Measurements from ENCODE around the gene AFAP1L2. TPM values are rescaled to one million over a fixed set of nuclear protein-coding genes. Genes with fewer than 3 reads are reported as not detected.

Gene AFAP1L2
- total and polyA plus RNA-seq, 2 donors (not counting 1 experiment from before 2014, with no cell fraction given): 4.7 to 4.9 TPM

- H4K20me1 ChIP-seq (ENCODE audit: control insufficient read depth, insufficient read depth, low read length, poor library complexity, severe bottlenecking): no peaks in the 10 kb centered on the region
- H3K4me1 ChIP-seq (ENCODE audit: control insufficient read depth in 2 of 2, insufficient read depth in 2 of 2, low read length in 2 of 2): no peaks in the 10 kb centered on the region
- Mint-ChIP-seq H3K9me3 (ENCODE audit: insufficient read depth) (no peaks in the 10 kb centered on the region), H3K4me3 (no peak overlapping the region), H3K27me3 (peaks cover 7% of the 10 kb centered on the region), H3K4me1 (no peaks in the 10 kb centered on the region), H3K27ac (no peak overlapping the region)
- no peak overlapping the region for H3K27ac ChIP-seq (ENCODE audit: low read length in 2 of 2)
- POLR2A ChIA-PET: no interaction called here
- CTCF ChIA-PET: no interaction called here
- ATAC-seq (ENCODE audit: low read depth) (no peak), DNase-seq (no peak)
- 88% methylated on average over 3 of the region's 4 CpGs for WGBS (ENCODE audit: insufficient coverage)
- TF ChIP-seq EZH2 (IDR thresholded peaks at IDR 0.05; ENCODE audit: borderline replicate concordance, insufficient read depth, low read depth, low read length, poor library complexity, severe bottlenecking) (no peak), CTCF (IDR thresholded peaks at IDR 0.05) (no peak)
- H3K36me3 ChIP-seq (replicated peaks in 1 of 2; ENCODE audit: control extremely low read depth in 1 of 2, control insufficient read depth in 1 of 2, extremely low read depth in 1 of 2, insufficient read depth in 2 of 2, low read length in 1 of 2): no peaks in the 10 kb centered on the region
- no peak overlapping the region for H2AFZ ChIP-seq (ENCODE audit: insufficient read depth, low read depth, low read length, poor library complexity, severe bottlenecking)
- no peaks in the 10 kb centered on the region for H3K79me2 ChIP-seq (ENCODE audit: control insufficient read depth, insufficient read depth, low read length)
- H3K4me2 ChIP-seq (replicated peaks; ENCODE audit: low read depth, low read length, poor library complexity, severe bottlenecking): no peak overlapping the region
- peaks cover 0 to 6% (median 0%) of the 10 kb centered on the region in 4 experiments for H3K27me3 ChIP-seq (replicated peaks in 1 of 4; ENCODE audit: control extremely low read depth in 1 of 4, control insufficient read depth in 3 of 4, insufficient read depth in 4 of 4, low read length in 3 of 4)
- no peak overlapping the region for H3K9ac ChIP-seq (ENCODE audit: low read length)
- intact Hi-C loops (cut with micrococcal nuclease): no loop called here
- no peaks in the 10 kb centered on the region for H3K9me3 ChIP-seq (ENCODE audit: control extremely low read depth in 1 of 3, control insufficient read depth in 2 of 3, insufficient read depth in 1 of 3, low read length in 2 of 3)
- no peak overlapping the region for H3K4me3 ChIP-seq (ENCODE audit: control extremely low read depth in 1 of 5, extremely low read depth in 1 of 5, insufficient read depth in 1 of 5, low read depth in 2 of 5, low read length in 4 of 5)
Observed at GRCh38 chr10:114363745-114364454, 40.4 kb downstream of the AFAP1L2 start.

GRCh38 chr10:114362826-114363355, 41.4 kb downstream of the AFAP1L2 start:
- H3K27me3 ChIP-seq (replicated peaks in 1 of 4; ENCODE audit: control extremely low read depth in 1 of 4, control insufficient read depth in 3 of 4, insufficient read depth in 4 of 4, low read length in 3 of 4): peaks cover 0 to 6% (median under 1%) of the 10 kb centered on the region in 4 experiments
- H3K4me1 ChIP-seq (ENCODE audit: control insufficient read depth in 2 of 2, insufficient read depth in 2 of 2, low read length in 2 of 2): no peaks in the 10 kb centered on the region
- ATAC-seq (ENCODE audit: low read depth) (no peak), DNase-seq (no peak)
- H3K4me2 ChIP-seq (replicated peaks; ENCODE audit: low read depth, low read length, poor library complexity, severe bottlenecking): no peak overlapping the region
- H3K27ac ChIP-seq (ENCODE audit: low read length in 2 of 2): no peak overlapping the region
- Mint-ChIP-seq H3K9me3 (ENCODE audit: insufficient read depth) (no peaks in the 10 kb centered on the region), H3K27ac (no peak overlapping the region), H3K4me1 (no peaks in the 10 kb centered on the region), H3K4me3 (no peak overlapping the region), H3K27me3 (peaks cover 7% of the 10 kb centered on the region)
- TF ChIP-seq CTCF (IDR thresholded peaks at IDR 0.05): no peak
- TF ChIP-seq EZH2 (IDR thresholded peaks at IDR 0.05; ENCODE audit: borderline replicate concordance, insufficient read depth, low read depth, low read length, poor library complexity, severe bottlenecking): no peak
- POLR2A ChIA-PET: no interaction called here
- H3K4me3 ChIP-seq (ENCODE audit: control extremely low read depth in 1 of 5, extremely low read depth in 1 of 5, insufficient read depth in 1 of 5, low read depth in 2 of 5, low read length in 4 of 5): no peak overlapping the region
- WGBS (ENCODE audit: insufficient coverage): 86% methylated on average over 16 of the region's 16 CpGs
- H4K20me1 ChIP-seq (ENCODE audit: control insufficient read depth, insufficient read depth, low read length, poor library complexity, severe bottlenecking): no peaks in the 10 kb centered on the region
- no peaks in the 10 kb centered on the region for H3K36me3 ChIP-seq (replicated peaks in 1 of 2; ENCODE audit: control extremely low read depth in 1 of 2, control insufficient read depth in 1 of 2, extremely low read depth in 1 of 2, insufficient read depth in 2 of 2, low read length in 1 of 2)
- no peaks in the 10 kb centered on the region for H3K79me2 ChIP-seq (ENCODE audit: control insufficient read depth, insufficient read depth, low read length)
- no peaks in the 10 kb centered on the region for H3K9me3 ChIP-seq (ENCODE audit: control extremely low read depth in 1 of 3, control insufficient read depth in 2 of 3, insufficient read depth in 1 of 3, low read length in 2 of 3)
- H2AFZ ChIP-seq (ENCODE audit: insufficient read depth, low read depth, low read length, poor library complexity, severe bottlenecking): no peak overlapping the region
- intact Hi-C loops (cut with micrococcal nuclease): no loop called here
- no peak overlapping the region for H3K9ac ChIP-seq (ENCODE audit: low read length)
- CTCF ChIA-PET: no interaction called here
